Right lobe of liver (tissue), 6 donors: ENCODE measurements around the gene KCNQ4. TPM values are rescaled to one million over a fixed set of nuclear protein-coding genes. Genes with fewer than 3 reads are reported as not detected.

Experiments used
- ATAC-seq, 4 donors: fragments of 200-7000 bp; cut with Tn5 transposase; one replicate each; pipeline ENCODE4 v1.9.1; 2020; ENCODE audit warnings: mild to moderate bottlenecking in 4 of 4, moderate library complexity in 4 of 4
- DNase-seq, 3 donors: peaks; one replicate each; pipeline ENCODE4 v3.0.0-alpha.2; 2020
- H3K27ac ChIP-seq, 3 donors: fragments of 200-600 bp; one replicate each; pipeline ENCODE4 v1.8.0; 2022
- H3K27me3 ChIP-seq, 2 donors: fragments of 200-600 bp; one replicate each; pipeline ENCODE4 v1.8.0; 2022
- H3K36me3 ChIP-seq, 4 donors: fragments of 200-600 bp; sonication (generic) in 1 of 4; one replicate each; pipeline versions ENCODE4 v1.5.1 to v1.8.0; 2017 to 2022; ENCODE audit warnings: control low read depth in 1 of 4
- H3K4me1 ChIP-seq, 4 donors: fragments of 200-600 bp; sonication (generic) in 1 of 4; one replicate each; pipeline versions ENCODE4 v1.5.1 to v1.8.0; 2017 to 2022; ENCODE audit warnings: control low read depth in 1 of 4
- H3K4me3 ChIP-seq, 3 donors: fragments of 200-600 bp; one replicate each; pipeline ENCODE4 v1.8.0; 2022
- H3K9me3 ChIP-seq, 4 donors: fragments of 200-600 bp; sonication (generic) in 1 of 4; one replicate each; pipeline versions ENCODE4 v1.5.1 to v1.8.0; 2017 to 2022; ENCODE audit warnings: control low read depth in 1 of 4
- POLR2A ChIP-seq: fragments of 450-650 bp; IDR thresholded peaks from one replicate; pipeline ENCODE4 v1.6.1; 2017; ENCODE audit warnings: antibody characterized with exemption, mild to moderate bottlenecking
- WGBS: methylation state at CpG from one replicate; pipeline ENCODE4 v1.1.6; 2018; ENCODE audit warnings: low coverage, low lambda C conversion rate; ENCODE audit not compliant: insufficient coverage; ENCODE audit errors: missing lambda C conversion rate; 5-methylcytosine and 5-hydroxymethylcytosine counted together
- intact Hi-C, 2 donors: fragments of 100-400 bp; cut with DNase I; formaldehyde crosslinking; loops; one replicate each; pipeline versions ENCODE4 v1.11.2 to v1.14.1; 2022
- total RNA-seq, 6 experiments: library from RNA; depleted of rRNA in 2 of 6; stranded (reverse); fragments of >200 nt in 2 of 6; fragmentation: NEBNext Ultra II Directional in 3 of 6; extraction: Animal tissue kit (Norgen Biotek cat#: 25700) in 3 of 6; gene quantifications; one replicate each; pipeline versions ENCODE4 v1.1.0 to v1.2.4, GENCODE V29; 2016 to 2023
- TF ChIP-seq, protein P1 (sequence below), 4 donors: fragments of 200-600 bp in 3 of 4; fragments of 450-650 bp in 1 of 4; IDR thresholded peaks; one replicate each; pipeline versions ENCODE4 v1.5.1 to v1.8.0; 2016 to 2022; ENCODE audit warnings: antibody characterized with exemption in 4 of 4, mild to moderate bottlenecking in 2 of 4
- donor health status: DM: no; HTN: yes; CAD: no.
- donor health status: DM: no; HTN: no; CAD: no.
- donor health status: DM: no; HTN: no; CAD: no.
- donor health status: DM: no; HTN: yes; CAD: no.
- donor health status: DM: no; HTN: yes; CAD: no.

Gene KCNQ4
- total RNA-seq, 6 experiments from 2014 or later: 0.12 to 0.23 (median 0.15) TPM

- DNase-seq (no peak), ATAC-seq (no peak)
- Histone ChIP-seq H3K4me1 (no peaks in the 10 kb centered on the region), H3K9me3 (no peaks in the 10 kb centered on the region), H3K27ac (no peak overlapping the region), H3K4me3 (no peak overlapping the region), H3K36me3 (no peaks in the 10 kb centered on the region), H3K27me3 (no peaks in the 10 kb centered on the region)
- TF ChIP-seq POLR2A: no peak
- TF ChIP-seq, protein P1, sequence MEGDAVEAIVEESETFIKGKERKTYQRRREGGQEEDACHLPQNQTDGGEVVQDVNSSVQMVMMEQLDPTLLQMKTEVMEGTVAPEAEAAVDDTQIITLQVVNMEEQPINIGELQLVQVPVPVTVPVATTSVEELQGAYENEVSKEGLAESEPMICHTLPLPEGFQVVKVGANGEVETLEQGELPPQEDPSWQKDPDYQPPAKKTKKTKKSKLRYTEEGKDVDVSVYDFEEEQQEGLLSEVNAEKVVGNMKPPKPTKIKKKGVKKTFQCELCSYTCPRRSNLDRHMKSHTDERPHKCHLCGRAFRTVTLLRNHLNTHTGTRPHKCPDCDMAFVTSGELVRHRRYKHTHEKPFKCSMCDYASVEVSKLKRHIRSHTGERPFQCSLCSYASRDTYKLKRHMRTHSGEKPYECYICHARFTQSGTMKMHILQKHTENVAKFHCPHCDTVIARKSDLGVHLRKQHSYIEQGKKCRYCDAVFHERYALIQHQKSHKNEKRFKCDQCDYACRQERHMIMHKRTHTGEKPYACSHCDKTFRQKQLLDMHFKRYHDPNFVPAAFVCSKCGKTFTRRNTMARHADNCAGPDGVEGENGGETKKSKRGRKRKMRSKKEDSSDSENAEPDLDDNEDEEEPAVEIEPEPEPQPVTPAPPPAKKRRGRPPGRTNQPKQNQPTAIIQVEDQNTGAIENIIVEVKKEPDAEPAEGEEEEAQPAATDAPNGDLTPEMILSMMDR (IDR thresholded peaks at IDR 0.05): no peak
- WGBS: no CpG with 5 or more reads among the region's 5 CpGs
- intact Hi-C loops: no loop called here
Observed at GRCh38 chr1:40825996-40826395, 42.4 kb downstream of the KCNQ4 start.

DNA sequence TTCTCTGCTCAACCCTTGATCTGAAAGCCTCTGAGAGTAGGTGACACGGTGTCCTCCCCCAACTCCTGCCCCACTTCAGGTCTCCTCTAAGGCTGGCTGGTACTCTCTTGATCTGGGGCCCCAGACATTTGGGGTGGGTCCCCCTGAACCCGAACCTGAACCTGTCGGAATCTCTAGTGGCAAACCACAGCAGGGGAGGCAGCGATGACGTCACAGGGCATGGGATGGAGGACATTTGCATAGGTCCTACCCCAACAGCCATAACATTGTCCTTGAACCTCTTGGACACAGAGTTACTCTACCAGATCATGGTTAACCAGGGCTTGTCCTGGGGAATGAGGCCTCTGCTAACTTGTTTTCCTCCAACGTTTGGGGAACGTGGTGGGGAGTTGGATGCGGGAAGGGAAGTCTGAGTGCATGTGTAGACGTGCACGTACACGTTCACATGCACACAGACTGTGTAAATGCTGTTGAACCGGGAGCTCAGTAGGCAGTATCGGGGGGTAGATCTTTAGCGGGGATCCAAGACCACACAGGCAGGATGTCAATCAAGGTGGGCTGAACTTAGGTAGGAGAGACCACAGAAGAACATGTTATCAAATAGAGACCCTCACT, 46.2 kb downstream of the KCNQ4 start:
- no peak for ATAC-seq

DNA sequence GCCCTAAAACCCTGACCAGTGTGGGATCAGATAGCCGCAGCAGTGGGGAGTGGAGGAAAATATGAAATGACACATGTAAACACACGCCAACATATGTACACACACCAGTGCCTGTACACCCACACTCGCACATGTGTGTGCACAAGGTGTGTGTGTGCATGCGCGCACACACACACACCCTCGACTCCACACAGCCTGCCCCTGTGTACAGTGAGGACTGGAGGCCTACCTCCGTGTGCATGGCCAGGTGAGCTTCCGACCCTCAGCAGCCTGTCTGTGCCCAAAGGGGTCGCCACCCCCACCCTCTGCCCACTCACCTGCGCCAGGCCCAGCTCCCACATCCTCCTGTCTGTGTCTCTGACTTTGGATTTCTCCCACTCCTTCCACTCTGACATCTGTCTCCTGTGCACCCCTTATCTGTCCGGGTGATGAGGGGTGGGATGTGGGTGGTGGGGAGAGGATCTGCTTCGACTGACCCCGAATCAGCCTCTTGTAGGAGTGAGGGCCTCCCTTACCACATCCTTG, 46.9 kb downstream of the KCNQ4 start:
- WGBS: 100% methylated on average over 1 of the region's 13 CpGs

More for the DNA sequence above, 46.2 kb downstream of the KCNQ4 start:
- 53% methylated on average over 2 of the region's 14 CpGs for WGBS
- no peak for DNase-seq
- Histone ChIP-seq H3K27me3 (no peaks in the 10 kb centered on the region), H3K4me3 (no peak overlapping the region), H3K36me3 (no peaks in the 10 kb centered on the region), H3K27ac (no peak overlapping the region), H3K4me1 (no peaks in the 10 kb centered on the region), H3K9me3 (no peaks in the 10 kb centered on the region)
- intact Hi-C loops: no loop called here
- no peak for TF ChIP-seq POLR2A
- TF ChIP-seq, protein P1 (IDR thresholded peaks at IDR 0.05): no peak

GRCh38 chr1:40831001-40831732, 47.6 kb downstream of the KCNQ4 start:
- intact Hi-C loops: no loop called here
- Histone ChIP-seq H3K27ac (no peak overlapping the region), H3K9me3 (no peaks in the 10 kb centered on the region), H3K27me3 (no peaks in the 10 kb centered on the region), H3K4me1 (no peaks in the 10 kb centered on the region), H3K4me3 (no peak overlapping the region), H3K36me3 (no peaks in the 10 kb centered on the region)
- TF ChIP-seq, protein P1 (IDR thresholded peaks at IDR 0.05): no peak
- TF ChIP-seq POLR2A: no peak
- WGBS: 91% methylated on average over 6 of the region's 22 CpGs
- ATAC-seq (no peak), DNase-seq (no peak)

More for the DNA sequence above, 46.9 kb downstream of the KCNQ4 start:
- Histone ChIP-seq H3K9me3 (no peaks in the 10 kb centered on the region), H3K4me3 (no peak overlapping the region), H3K36me3 (no peaks in the 10 kb centered on the region), H3K4me1 (no peaks in the 10 kb centered on the region), H3K27ac (no peak overlapping the region), H3K27me3 (no peaks in the 10 kb centered on the region)
- no peak for DNase-seq
- no peak for ATAC-seq
- no peak for TF ChIP-seq POLR2A
- TF ChIP-seq, protein P1 (IDR thresholded peaks at IDR 0.05): no peak
- intact Hi-C loops: no loop called here
